NCI-H510A treated with DMSO at 0.1 percent for 48 hours (cell line): Measurements from ENCODE around the gene PHB1.

Source experiments
- DNase-seq: peaks from one replicate; lab custom pipeline; 2025; lab: John Stamatoyannopoulos, UW

PHB1 gene

GRCh38 chr17:49414622-49415350, at the start of gene PHB1:
Gene PHB1 (minus strand): TSS chr17:49414882. CDS start chr17:49413264, 1,618 bp downstream.
- peak; percentile 99 for DNase-seq

GRCh38 chr17:49464049-49464448, 49.4 kb upstream of the PHB1 start:
- DNase-seq: no peak

GRCh38 chr17:49461580-49461979, 46.9 kb upstream of the PHB1 start:
- no peak for DNase-seq

GRCh38 chr17:49460401-49460800, 45.7 kb upstream of the PHB1 start:
- no peak for DNase-seq

- DNase-seq: no peak
Observed at GRCh38 chr17:49459401-49459984, 44.8 kb upstream of the PHB1 start.

GRCh38 chr17:49457564-49458535, 43.2 kb upstream of the PHB1 start:
- no peak for DNase-seq

- no peak for DNase-seq
Observed at GRCh38 chr17:49456183-49456965, 41.7 kb upstream of the PHB1 start.

GRCh38 chr17:49455272-49455861, 40.7 kb upstream of the PHB1 start:
- no peak for DNase-seq

- DNase-seq: no peak
Observed at GRCh38 chr17:49454050-49454449, 39.4 kb upstream of the PHB1 start.

- DNase-seq: no peak
Observed at GRCh38 chr17:49452661-49453060, 38.0 kb upstream of the PHB1 start.

GRCh38 chr17:49452201-49452600, 37.5 kb upstream of the PHB1 start:
- no peak for DNase-seq

- no peak for DNase-seq
Observed at GRCh38 chr17:49450735-49451134, 36.1 kb upstream of the PHB1 start.

GRCh38 chr17:49450181-49450580, 35.5 kb upstream of the PHB1 start:
- no peak for DNase-seq

GRCh38 chr17:49447628-49448302, 33.1 kb upstream of the PHB1 start:
- DNase-seq: no peak

- no peak for DNase-seq
Observed at GRCh38 chr17:49445591-49445990, 30.9 kb upstream of the PHB1 start.

- no peak for DNase-seq
Observed at GRCh38 chr17:49444384-49444783, 29.7 kb upstream of the PHB1 start.

- DNase-seq: no peak
Observed at GRCh38 chr17:49443862-49444261, 29.2 kb upstream of the PHB1 start.

- DNase-seq: no peak
Observed at GRCh38 chr17:49442041-49442440, 27.4 kb upstream of the PHB1 start.

- no peak for DNase-seq
Observed at GRCh38 chr17:49441578-49441977, 26.9 kb upstream of the PHB1 start.

GRCh38 chr17:49440581-49440980, 25.9 kb upstream of the PHB1 start:
- DNase-seq: no peak
